K562 (cell line): ENCODE measurements around the gene ARMH4.

Source experiments
- GTF2F1 ChIP-seq: IDR thresholded peaks from 2 replicates; pipeline ENCODE4 v1.6.1; 2011; ENCODE audit warnings: low read depth, low read length, improper control_type of control experiment
- POLR2AphosphoS5 ChIP-seq: IDR thresholded peaks from 2 replicates; pipeline ENCODE4 v1.6.1; 2011; ENCODE audit warnings: mild to moderate bottlenecking, low read depth, low read length, moderate library complexity; ENCODE audit not compliant: control insufficient read depth, insufficient read depth
- SMC3 ChIP-seq: conservative IDR thresholded peaks from 2 replicates; pipeline ENCODE4 v1.6.1; 2011; ENCODE audit warnings: low read depth, low read length, improper control_type of control experiment; ENCODE audit not compliant: insufficient read depth
- TEAD2 ChIP-seq: fragments of 450-650 bp; IDR thresholded peaks from 2 replicates; pipeline ENCODE4 v1.6.1; 2016; ENCODE audit warnings: missing genetic modification characterization, control low read depth, missing compliant biosample characterization
- TF ChIP-seq, protein P1 (sequence below), 3 experiments: IDR thresholded peaks in 2 of 3; conservative IDR thresholded peaks in 1 of 3; 2 replicates each; pipeline ENCODE4 v1.5.1; 2011 to 2012; ENCODE audit warnings: low read length in 3 of 3, mild to moderate bottlenecking in 3 of 3, control low read depth in 2 of 3, improper control_type of control experiment in 1 of 3, inconsistent platforms in 1 of 3, low read depth in 1 of 3, mixed read lengths in 1 of 3, moderate library complexity in 1 of 3; ENCODE audit not compliant: insufficient read depth in 2 of 3

GRCh38 chr14:58059126-58059525 is 92.9 kb downstream of the ARMH4 start:
- TF ChIP-seq, protein P1, sequence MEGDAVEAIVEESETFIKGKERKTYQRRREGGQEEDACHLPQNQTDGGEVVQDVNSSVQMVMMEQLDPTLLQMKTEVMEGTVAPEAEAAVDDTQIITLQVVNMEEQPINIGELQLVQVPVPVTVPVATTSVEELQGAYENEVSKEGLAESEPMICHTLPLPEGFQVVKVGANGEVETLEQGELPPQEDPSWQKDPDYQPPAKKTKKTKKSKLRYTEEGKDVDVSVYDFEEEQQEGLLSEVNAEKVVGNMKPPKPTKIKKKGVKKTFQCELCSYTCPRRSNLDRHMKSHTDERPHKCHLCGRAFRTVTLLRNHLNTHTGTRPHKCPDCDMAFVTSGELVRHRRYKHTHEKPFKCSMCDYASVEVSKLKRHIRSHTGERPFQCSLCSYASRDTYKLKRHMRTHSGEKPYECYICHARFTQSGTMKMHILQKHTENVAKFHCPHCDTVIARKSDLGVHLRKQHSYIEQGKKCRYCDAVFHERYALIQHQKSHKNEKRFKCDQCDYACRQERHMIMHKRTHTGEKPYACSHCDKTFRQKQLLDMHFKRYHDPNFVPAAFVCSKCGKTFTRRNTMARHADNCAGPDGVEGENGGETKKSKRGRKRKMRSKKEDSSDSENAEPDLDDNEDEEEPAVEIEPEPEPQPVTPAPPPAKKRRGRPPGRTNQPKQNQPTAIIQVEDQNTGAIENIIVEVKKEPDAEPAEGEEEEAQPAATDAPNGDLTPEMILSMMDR (IDR thresholded peaks at IDR 0.05 in 2 of 3, conservative IDR thresholded peaks at IDR 0.05 in 1 of 3; ENCODE audit: insufficient read depth in 2 of 3, low read depth in 1 of 3, low read length in 3 of 3), result no peak
- TF ChIP-seq SMC3, result no peak
- TF ChIP-seq GTF2F1, result no peak
- TF ChIP-seq POLR2AphosphoS5, result no peak
- no peak for TF ChIP-seq TEAD2 (tag)
